Stimulated activated memory B cell treated with anti-CD40 and anti-IgM and Interleukin-4, amounts not matched to agents 10 μg/mL and 1 μg/mL and 100 μg/mL, for 72 hours (primary cell): ENCODE measurements around the gene CTXN2.

Source experiments
- ATAC-seq: fragments of 150-1000 bp; cut with Tn5 transposase; 2 replicates; pipeline ENCODE4 v1.10.0; 2021
- H3K27ac Mint-ChIP-seq: one replicate; pipeline ENCODE4 v1.8.0; 2022; ENCODE audit warnings: mild to moderate bottlenecking, mixed read lengths
- H3K27me3 Mint-ChIP-seq: one replicate; pipeline ENCODE4 v1.8.0; 2022; ENCODE audit warnings: mixed read lengths
- H3K36me3 Mint-ChIP-seq: one replicate; pipeline ENCODE4 v1.8.0; 2022; ENCODE audit warnings: mixed read lengths
- H3K4me1 Mint-ChIP-seq: one replicate; pipeline ENCODE4 v1.8.0; 2022; ENCODE audit warnings: mixed read lengths
- H3K4me3 Mint-ChIP-seq: one replicate; pipeline ENCODE4 v1.8.0; 2022; ENCODE audit warnings: mild to moderate bottlenecking, moderate library complexity, mixed read lengths
- H3K9me3 Mint-ChIP-seq: one replicate; pipeline ENCODE4 v1.8.0; 2022; ENCODE audit warnings: mixed read lengths

Gene CTXN2

GRCh38 chr15:48185529-48185928 lies 5.9 kb upstream of the CTXN2 start:
- H3K9me3 Mint-ChIP-seq = no peaks in the 10 kb centered on the region
- H3K36me3 Mint-ChIP-seq = no peaks in the 10 kb centered on the region
- no peak overlapping the region for H3K27ac Mint-ChIP-seq
- H3K27me3 Mint-ChIP-seq = peaks cover 22% of the 10 kb centered on the region
- no peak for ATAC-seq
- H3K4me1 Mint-ChIP-seq = no peaks in the 10 kb centered on the region
- H3K4me3 Mint-ChIP-seq = no peak overlapping the region

- ATAC-seq = no peak
- Mint-ChIP-seq H3K4me1 (no peaks in the 10 kb centered on the region), H3K36me3 (no peaks in the 10 kb centered on the region), H3K9me3 (no peaks in the 10 kb centered on the region), H3K27me3 (peaks cover 30% of the 10 kb centered on the region), H3K4me3 (no peak overlapping the region), H3K27ac (no peak overlapping the region)
Observed at GRCh38 chr15:48186271-48186670, 5.2 kb upstream of the CTXN2 start.

- no peak for ATAC-seq
- H3K4me1 Mint-ChIP-seq = no peaks in the 10 kb centered on the region
- H3K4me3 Mint-ChIP-seq = peak overlapping the region; percentile 37
- H3K9me3 Mint-ChIP-seq = no peaks in the 10 kb centered on the region
- no peaks in the 10 kb centered on the region for H3K36me3 Mint-ChIP-seq
- H3K27me3 Mint-ChIP-seq = peaks cover 38% of the 10 kb centered on the region
- no peak overlapping the region for H3K27ac Mint-ChIP-seq
Observed at GRCh38 chr15:48190932-48191573, 412 bp upstream of the CTXN2 start.

GRCh38 chr15:48202068-48202467 lies 10.6 kb downstream of the CTXN2 start:
- Mint-ChIP-seq H3K27ac (no peak overlapping the region), H3K36me3 (no peaks in the 10 kb centered on the region), H3K9me3 (no peaks in the 10 kb centered on the region), H3K27me3 (peaks cover 16% of the 10 kb centered on the region), H3K4me3 (no peak overlapping the region), H3K4me1 (no peaks in the 10 kb centered on the region)
- no peak for ATAC-seq

- H3K4me1 Mint-ChIP-seq = no peaks in the 10 kb centered on the region
- no peak for ATAC-seq
- H3K9me3 Mint-ChIP-seq = no peaks in the 10 kb centered on the region
- H3K27me3 Mint-ChIP-seq = peaks cover 4% of the 10 kb centered on the region
- H3K27ac Mint-ChIP-seq = no peak within 1 kb of the TSS
- no peak within 1 kb of the TSS for H3K4me3 Mint-ChIP-seq
- no peaks in the 10 kb centered on the region for H3K36me3 Mint-ChIP-seq
Observed at GRCh38 chr15:48205981-48206380, 14.5 kb downstream of the CTXN2 start, which contains the start of gene SLC12A1. Gene SLC12A1, plus strand, starts transcription at chr15:48206302. Its CDS starts 1,418 bp downstream, at chr15:48207720.

GRCh38 chr15:48221261-48221660 lies 29.8 kb downstream of the CTXN2 start:
- Mint-ChIP-seq H3K27ac (no peak overlapping the region), H3K27me3 (peaks cover 9% of the 10 kb centered on the region), H3K4me1 (no peaks in the 10 kb centered on the region), H3K9me3 (no peaks in the 10 kb centered on the region), H3K36me3 (no peaks in the 10 kb centered on the region), H3K4me3 (no peak overlapping the region)
- no peak for ATAC-seq

GRCh38 chr15:48221885-48222284 lies 30.4 kb downstream of the CTXN2 start:
- no peak for ATAC-seq
- Mint-ChIP-seq H3K4me3 (no peak overlapping the region), H3K27ac (no peak overlapping the region), H3K27me3 (peaks cover 9% of the 10 kb centered on the region), H3K36me3 (no peaks in the 10 kb centered on the region), H3K9me3 (no peaks in the 10 kb centered on the region), H3K4me1 (no peaks in the 10 kb centered on the region)

GRCh38 chr15:48222627-48223026 lies 31.2 kb downstream of the CTXN2 start:
- Mint-ChIP-seq H3K27ac (no peak overlapping the region), H3K27me3 (peaks cover 9% of the 10 kb centered on the region)
- ATAC-seq = no peak

GRCh38 chr15:48225771-48226170 lies 34.3 kb downstream of the CTXN2 start:
- ATAC-seq = no peak
- no peaks in the 10 kb centered on the region for H3K9me3 Mint-ChIP-seq
- no peak overlapping the region for H3K4me3 Mint-ChIP-seq
- no peaks in the 10 kb centered on the region for H3K27me3 Mint-ChIP-seq
- no peak overlapping the region for H3K27ac Mint-ChIP-seq
- no peaks in the 10 kb centered on the region for H3K4me1 Mint-ChIP-seq
- no peaks in the 10 kb centered on the region for H3K36me3 Mint-ChIP-seq

More at GRCh38 chr15:48222627-48223026, 31.2 kb downstream of the CTXN2 start:
- H3K4me1 Mint-ChIP-seq = no peaks in the 10 kb centered on the region
- H3K4me3 Mint-ChIP-seq = no peak overlapping the region
- H3K36me3 Mint-ChIP-seq = no peaks in the 10 kb centered on the region
- H3K9me3 Mint-ChIP-seq = no peaks in the 10 kb centered on the region

GRCh38 chr15:48230498-48230897 lies 39.0 kb downstream of the CTXN2 start:
- H3K4me1 Mint-ChIP-seq = no peaks in the 10 kb centered on the region
- ATAC-seq = no peak
- peaks cover 10% of the 10 kb centered on the region for H3K27me3 Mint-ChIP-seq
- H3K9me3 Mint-ChIP-seq = no peaks in the 10 kb centered on the region
- no peak overlapping the region for H3K27ac Mint-ChIP-seq
- H3K4me3 Mint-ChIP-seq = no peak overlapping the region
- H3K36me3 Mint-ChIP-seq = no peaks in the 10 kb centered on the region

- Mint-ChIP-seq H3K27me3 (peaks cover 10% of the 10 kb centered on the region), H3K4me3 (no peak overlapping the region), H3K4me1 (no peaks in the 10 kb centered on the region), H3K9me3 (no peaks in the 10 kb centered on the region), H3K27ac (no peak overlapping the region), H3K36me3 (no peaks in the 10 kb centered on the region)
- no peak for ATAC-seq
Observed at GRCh38 chr15:48233246-48233645, 41.8 kb downstream of the CTXN2 start.

- Mint-ChIP-seq H3K9me3 (no peaks in the 10 kb centered on the region), H3K4me1 (no peaks in the 10 kb centered on the region), H3K27me3 (no peaks in the 10 kb centered on the region), H3K36me3 (no peaks in the 10 kb centered on the region), H3K27ac (no peak overlapping the region), H3K4me3 (no peak overlapping the region)
- ATAC-seq = no peak
Observed at GRCh38 chr15:48239334-48239733, 47.9 kb downstream of the CTXN2 start.

- Mint-ChIP-seq H3K4me3 (no peak overlapping the region), H3K4me1 (no peaks in the 10 kb centered on the region), H3K36me3 (no peaks in the 10 kb centered on the region), H3K27me3 (no peaks in the 10 kb centered on the region), H3K9me3 (no peaks in the 10 kb centered on the region), H3K27ac (no peak overlapping the region)
- ATAC-seq = no peak
Observed at GRCh38 chr15:48242015-48242414, 50.5 kb downstream of the CTXN2 start.

GRCh38 chr15:48242535-48242934 lies 51.1 kb downstream of the CTXN2 start:
- H3K27me3 Mint-ChIP-seq = no peaks in the 10 kb centered on the region
- no peaks in the 10 kb centered on the region for H3K9me3 Mint-ChIP-seq
- no peaks in the 10 kb centered on the region for H3K4me1 Mint-ChIP-seq
- H3K4me3 Mint-ChIP-seq = no peak overlapping the region
- no peak overlapping the region for H3K27ac Mint-ChIP-seq
- no peaks in the 10 kb centered on the region for H3K36me3 Mint-ChIP-seq
- ATAC-seq = no peak

GRCh38 chr15:48244921-48245320 lies 53.5 kb downstream of the CTXN2 start:
- no peaks in the 10 kb centered on the region for H3K27me3 Mint-ChIP-seq
- H3K9me3 Mint-ChIP-seq = no peaks in the 10 kb centered on the region
- H3K27ac Mint-ChIP-seq = no peak overlapping the region
- H3K36me3 Mint-ChIP-seq = no peaks in the 10 kb centered on the region
- ATAC-seq = no peak
- H3K4me1 Mint-ChIP-seq = no peaks in the 10 kb centered on the region
- H3K4me3 Mint-ChIP-seq = no peak overlapping the region

GRCh38 chr15:48248414-48248813 lies 56.9 kb downstream of the CTXN2 start:
- Mint-ChIP-seq H3K36me3 (no peaks in the 10 kb centered on the region), H3K4me1 (no peaks in the 10 kb centered on the region), H3K27me3 (peaks cover 8% of the 10 kb centered on the region), H3K4me3 (no peak overlapping the region), H3K27ac (no peak overlapping the region), H3K9me3 (no peaks in the 10 kb centered on the region)
- ATAC-seq = no peak
